ENCODE data around the gene MOGAT2.

The MOGAT2 gene

DNA sequence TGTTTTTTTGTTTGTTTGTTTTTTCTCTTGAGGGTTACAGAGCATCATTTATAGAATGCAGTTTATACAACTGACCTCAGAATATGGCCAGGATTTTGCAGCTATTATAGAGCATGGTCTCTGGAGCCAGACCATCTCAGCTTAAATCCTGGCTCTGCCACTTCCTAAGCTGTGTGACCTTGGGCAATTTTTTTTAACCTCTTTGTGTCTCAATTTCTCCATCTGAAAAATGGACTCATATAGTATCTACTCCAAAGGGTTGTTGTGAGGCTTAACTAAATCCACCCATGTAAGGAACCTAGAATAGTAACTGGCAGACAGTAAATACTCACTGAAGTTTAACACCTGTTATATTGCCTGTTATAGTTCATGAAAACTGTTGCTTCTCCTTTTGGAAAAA, 42.6 kb downstream of the MOGAT2 start:
- no peak for DNase-seq

DNA sequence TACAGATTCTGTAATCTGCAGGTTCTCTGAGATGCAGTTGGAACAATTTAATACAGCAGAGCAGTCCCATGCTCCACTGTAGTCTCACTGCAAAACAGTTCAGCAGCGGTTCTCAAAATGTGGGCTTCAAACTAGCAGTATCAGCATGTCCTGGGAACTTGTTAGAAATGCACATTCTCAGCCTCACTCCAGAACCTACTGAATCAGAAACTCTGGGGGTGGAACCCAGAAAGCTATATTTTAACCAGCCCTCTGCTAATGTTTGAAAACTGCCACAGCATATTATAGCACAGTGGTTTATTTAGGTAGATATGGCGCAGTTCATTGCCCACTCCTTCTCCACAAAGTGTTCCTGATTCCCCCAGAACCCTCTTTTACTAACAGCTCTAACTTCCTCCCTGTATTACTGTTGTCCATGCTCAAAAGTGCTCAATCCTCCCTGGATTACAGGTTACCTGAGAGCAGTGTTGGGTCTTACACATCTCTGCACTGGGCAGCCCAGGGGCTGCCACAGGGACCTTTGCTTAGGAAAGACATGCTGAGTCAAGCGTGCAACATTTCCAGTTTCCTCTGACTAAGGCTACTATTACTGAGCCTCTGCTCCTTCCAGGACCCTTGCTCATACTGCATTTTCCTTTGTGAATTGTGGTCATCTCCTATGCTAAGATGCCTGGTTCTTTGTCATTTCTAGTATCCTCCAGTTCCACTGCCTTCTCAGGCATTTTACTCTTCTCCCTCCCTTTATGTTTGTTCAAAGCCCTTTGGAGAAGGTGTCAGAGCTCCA, 43.3 kb downstream of the MOGAT2 start:
- DNase-seq = no peak

DNA sequence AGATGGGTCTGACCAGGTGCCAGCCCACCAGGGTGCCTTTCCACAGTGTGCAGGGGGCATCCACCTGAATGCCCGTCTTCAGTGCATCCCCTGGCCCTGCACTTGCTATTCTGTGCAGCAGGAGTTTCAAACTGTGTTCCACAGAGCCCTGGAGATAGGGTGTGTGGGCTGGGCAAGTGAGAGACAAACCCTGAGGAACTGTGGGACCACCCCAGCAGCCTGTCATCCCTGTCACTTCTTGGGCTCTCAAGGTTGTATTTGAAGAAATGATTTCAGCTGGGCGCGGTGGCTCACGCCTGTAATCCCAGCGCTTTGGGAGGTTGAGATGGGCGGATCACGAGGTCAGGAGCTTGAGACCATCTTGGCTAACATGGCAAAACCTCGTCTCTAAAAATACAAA, 44.5 kb downstream of the MOGAT2 start:
- DNase-seq = no peak

DNA sequence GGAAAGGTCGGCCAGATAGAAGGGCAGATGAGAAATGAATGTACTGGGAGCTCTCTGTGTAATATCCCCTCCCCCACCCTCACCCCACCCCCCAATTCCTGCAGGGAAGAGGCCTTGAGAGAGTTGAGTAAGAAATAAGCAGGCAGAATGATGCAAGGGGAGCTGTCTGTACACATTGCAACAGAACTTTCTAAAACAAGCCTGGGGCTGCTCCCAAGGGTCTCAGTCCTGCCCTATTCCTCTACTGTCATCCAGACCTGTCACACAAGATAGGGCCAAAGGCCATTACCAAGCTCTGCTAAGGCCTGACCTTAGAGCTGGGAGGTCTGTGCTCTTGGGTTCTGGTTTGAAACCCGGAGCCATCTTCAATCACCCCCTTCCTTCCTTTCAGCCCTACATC, 45.2 kb downstream of the MOGAT2 start:
- DNase-seq = no peak

DNA sequence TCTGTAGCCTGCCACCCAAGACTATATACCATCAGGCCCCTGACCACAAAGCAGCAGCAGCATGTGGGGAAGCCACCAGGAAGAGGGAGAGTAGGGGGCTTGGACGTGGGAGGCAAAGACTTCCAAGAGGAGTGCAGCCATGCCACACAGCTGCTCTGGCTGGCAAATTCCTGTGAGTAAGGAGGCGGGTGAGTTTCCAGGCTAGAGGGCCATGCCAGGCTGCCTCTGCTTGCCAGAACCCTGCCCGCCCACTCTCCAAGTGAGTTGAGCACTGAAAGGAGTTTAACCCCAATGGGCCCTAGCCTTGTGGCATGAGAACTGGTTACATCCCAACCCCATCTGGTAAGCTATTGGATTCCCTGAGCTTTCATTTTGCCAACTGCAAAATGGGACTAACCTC, 46.2 kb downstream of the MOGAT2 start:
- DNase-seq = no peak

DNA sequence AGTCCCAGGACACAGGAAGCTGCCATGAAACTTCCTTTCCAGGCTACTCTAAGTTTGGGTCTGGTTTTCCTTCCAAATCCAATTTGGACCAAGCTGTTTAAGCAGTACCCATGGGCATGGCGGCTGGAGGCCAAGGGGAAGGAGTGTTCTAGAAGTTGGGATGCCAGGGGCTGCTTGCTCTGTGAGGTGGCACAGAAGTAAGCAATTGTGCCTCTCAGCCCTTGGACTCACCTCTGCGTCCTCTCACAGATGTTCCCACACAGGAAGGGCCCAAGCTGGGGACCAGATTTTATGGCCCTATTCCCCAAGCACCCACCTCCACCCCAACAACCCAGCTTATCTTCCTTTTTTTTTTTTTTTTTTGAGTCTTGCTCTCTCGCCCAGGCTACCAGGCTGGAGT, 47.5 kb downstream of the MOGAT2 start:
- no peak for DNase-seq

DNA sequence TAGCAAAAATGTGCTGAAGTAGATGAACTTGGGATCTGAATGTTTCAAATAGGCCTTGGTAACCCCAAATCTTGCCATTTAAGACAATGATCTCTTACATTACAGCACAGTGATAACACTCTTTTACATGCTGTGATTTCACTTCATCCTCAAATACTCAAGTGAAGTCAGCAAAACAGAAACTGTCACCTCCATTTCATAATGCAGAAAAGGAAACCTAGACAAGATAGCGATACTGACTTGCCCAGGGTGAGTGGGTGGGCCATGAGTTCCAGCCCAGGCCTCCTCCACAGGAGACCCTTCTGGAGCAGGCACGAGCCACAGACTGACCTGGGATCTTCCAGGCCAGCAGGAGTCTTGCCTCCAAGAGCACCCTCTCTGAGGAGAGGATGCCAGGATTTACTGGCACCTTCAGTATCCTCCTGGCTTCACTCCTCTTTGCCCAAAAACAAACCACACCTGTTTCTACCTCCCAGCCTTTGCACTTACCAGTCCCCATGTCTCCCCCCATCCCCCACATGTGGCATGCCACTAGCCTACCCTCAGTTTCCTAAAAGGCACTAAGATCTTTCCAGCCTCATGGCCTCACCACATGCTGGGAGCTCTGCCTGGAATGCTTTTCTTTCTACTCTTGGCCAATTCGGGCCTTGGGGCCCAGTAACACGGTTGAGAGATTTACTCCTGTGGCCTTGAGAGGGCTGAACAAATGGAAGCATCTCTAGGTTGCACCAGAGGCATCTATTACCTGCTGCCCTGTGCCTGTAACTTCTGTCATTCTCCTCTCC, 49.0 kb downstream of the MOGAT2 start:
- no peak for DNase-seq

DNA sequence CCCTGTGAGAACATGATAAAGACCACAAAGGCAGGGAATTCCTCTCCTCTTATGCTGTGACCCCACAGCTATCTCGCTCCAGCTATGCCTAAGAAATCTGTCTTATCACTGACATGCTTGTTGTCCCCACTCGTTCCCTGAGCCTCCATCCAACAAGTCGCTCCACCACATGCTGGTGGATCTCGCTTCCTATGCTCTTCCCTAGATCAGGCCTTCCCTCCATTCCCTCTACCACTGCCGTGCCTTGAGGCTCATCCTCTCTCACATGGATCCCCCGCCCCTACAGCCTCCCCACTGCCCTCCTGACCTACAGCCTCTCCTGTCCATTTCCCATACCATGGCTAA, 49.6 kb downstream of the MOGAT2 start:
- DNase-seq = no peak

DNA sequence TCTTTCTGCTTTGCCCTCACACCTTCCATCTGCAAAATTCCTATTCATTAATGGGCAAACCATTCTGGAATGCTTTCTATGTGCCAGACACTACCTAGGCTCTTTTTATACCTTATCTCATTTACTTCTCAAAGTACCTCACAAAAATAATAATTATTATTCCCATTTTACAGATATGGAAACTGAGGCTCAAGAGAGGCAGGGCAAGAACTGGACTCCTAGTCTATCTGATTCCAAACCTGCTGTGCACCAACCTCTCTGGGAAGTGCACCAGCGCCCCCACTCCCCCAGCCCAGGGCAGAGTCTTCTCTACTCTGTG, 50.1 kb downstream of the MOGAT2 start:
- no peak for DNase-seq

DNA sequence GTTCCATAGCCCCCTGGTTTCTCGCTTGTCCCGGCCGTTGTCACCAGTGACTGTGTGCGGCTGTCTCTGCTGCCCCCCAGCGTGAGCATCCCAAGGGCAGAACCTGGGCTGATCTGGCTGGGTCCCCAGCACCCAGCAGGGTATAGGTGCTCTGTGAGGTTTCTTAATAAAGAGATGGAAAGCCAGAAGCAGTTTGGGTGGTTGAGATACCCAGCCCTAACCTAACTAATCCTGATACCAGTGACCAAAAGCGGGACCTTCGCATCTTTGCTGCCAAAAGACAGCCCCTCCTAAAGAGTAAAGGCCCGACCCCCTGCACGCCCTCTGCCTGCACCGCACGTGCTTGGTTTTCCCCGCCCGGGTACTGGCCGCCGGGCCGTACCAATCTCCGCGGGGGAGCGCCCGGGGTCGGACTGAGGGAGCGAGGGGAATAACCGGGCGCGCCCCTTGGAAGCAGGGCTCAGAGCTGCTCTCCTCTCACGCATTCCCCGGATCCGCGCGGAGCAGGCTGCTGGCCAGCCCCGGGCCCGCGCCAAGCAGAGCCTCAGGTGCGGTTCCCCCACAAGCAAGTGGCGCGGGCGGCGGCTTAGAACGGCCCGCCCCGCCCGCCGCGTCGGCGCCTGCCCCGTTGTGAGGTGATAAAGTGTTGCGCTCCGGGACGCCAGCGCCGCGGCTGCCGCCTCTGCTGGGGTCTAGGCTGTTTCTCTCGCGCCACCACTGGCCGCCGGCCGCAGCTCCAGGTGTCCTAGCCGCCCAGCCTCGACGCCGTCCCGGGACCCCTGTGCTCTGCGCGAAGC, 50.7 kb downstream of the MOGAT2 start, which contains the start of gene DGAT2:
Gene DGAT2, plus strand, starts transcription at position 667 of the 797 bp plus-strand sequence. CDS start 214 bp downstream, outside the sequence.
- peak; percentile 74 for DNase-seq

DNA sequence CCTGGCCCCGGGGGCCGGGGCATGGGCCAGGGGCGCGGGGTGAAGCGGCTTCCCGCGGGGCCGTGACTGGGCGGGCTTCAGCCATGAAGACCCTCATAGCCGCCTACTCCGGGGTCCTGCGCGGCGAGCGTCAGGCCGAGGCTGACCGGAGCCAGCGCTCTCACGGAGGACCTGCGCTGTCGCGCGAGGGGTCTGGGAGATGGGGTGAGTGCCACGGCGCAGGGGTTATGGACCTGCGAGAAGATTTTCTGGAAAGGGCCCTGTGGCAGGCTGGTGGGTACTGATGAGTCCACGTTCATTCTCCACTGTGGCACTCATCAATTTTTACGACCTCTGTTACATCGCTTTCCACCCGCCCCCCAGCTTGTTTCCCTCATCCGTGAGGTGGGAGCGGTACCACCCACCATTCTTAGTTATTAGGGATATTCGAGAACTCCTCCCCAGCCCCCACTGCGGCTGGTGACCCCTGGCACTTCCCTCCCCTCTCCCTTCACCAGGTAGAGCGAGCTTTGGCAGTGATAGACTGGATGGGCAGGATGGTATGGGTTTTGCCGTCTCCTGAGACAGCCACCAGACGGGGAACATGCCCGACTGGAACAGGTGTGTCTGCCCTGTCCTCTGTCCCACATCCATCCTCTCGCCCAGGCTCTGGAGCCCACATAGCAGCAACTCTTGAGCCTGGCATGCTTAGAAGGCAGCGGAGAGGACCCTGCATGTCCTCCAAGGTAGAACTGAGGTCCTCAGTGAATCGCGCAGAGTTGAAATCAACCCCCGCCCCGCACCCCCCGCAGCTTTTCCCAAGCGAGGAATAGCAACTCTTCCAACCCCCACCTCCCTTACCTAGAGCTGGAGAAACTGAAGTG, 51.5 kb downstream of the MOGAT2 start:
- DNase-seq = no peak

DNA sequence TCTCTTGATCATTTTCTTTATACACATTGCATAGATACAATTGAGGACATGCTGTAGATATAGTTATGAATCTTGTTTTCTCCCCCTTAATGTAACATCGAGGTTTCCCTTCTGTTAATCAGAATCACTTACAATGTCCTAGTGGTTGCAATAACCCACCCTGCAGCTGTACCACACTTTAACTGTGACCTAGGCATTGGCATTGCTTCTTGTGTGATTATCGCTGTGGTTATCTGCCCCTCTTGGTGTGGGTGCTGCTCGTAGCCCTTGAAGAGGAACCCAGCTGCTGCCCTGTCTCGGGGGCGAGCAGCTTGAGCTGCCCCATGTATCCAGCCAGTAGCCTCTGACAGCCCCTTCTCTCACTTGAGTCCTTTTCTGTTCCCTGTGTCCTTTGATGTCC, 52.5 kb downstream of the MOGAT2 start:
- no peak for DNase-seq

DNA sequence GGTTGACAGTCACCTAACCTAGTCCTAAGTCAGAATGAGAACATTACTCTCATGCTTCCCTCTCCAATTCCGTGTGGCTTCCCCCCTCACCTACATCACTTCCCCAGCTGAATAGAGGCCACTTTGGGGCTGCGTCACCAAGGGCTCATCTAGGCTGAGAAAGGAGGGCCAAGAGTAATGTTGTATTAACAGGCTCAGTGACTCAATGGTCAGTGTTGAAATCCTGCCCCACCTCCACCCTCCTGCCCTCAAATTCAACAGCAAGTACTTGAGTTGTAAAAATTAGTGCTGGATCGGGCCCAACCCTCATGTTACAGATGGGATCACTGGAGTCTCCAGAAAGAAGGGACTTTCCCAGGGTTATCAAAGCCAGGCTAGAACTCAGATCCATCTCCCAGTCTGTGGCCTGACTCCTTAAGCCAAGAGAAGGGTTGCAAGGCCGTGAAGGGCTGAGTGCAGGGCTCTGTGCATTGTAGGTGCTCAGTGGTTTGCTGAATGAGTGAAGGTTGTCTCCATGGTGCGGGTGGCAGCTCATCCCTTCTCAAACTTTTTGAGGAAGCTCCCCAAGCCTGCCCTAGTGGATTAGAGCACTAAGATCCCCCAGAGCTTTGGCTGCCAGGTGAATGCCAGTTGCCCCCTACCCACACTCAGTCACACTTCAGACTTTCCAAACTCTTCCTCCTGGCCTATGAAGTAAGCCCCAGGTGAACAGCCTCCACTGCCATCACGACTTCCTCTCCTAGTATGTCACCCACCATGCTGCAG, 54.2 kb downstream of the MOGAT2 start:
- DNase-seq = no peak

DNA sequence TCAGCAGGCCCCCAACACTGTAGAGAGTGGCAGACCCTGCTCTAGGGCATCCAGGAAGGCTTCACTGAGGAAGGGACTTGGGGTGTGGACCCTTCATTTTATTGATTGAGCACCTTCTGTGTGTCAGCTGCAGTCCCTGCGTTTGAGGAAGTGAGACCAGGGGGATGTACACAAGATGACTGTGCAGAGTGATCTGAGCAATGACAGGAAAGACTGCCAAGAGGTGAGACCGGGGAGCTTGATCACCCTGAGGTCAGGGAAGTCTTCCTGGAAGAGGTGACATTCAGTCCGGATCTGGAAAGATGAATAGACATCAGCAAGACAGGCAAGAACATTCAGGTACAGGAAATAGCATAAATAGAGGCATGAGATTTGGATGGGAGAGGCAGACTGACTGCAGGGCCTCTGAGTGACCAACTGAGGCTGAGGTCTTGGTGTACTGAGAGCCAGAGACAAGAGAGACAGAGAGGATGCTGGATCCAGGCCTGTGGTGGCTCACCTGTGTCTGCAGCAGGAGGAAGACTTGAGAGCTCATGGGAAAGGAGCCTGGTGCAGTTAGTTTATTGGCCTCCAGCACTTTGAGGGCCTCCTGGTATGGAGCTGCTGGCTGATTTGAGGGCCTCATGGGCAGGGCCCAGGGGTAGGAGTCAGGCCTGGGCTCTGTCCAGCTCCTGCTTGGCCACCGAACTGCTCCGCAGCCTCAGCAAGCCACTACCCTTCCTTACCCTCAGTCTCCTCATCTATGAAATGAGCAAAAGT, 56.1 kb downstream of the MOGAT2 start:
- DNase-seq = no peak

DNA sequence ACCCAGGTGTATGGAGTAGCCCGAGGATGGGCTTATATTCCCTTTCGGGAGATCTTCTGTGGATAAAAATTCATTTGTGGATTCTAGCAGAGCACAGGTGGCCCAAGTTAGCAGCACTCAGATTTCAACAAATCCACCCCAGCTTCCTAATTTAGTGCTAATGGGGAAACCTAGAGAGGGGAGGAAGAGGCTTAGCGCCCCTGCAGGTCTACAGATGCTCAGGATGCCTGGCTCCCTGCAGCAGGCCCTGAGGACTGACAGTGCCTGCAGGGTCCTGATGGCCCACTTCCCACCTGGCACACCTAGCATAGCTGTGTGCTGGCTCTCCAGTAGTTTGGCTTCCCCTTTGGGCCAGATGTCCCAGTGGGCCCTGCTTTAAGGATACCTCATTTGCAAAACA, 57.4 kb downstream of the MOGAT2 start:
- no peak for DNase-seq

DNA sequence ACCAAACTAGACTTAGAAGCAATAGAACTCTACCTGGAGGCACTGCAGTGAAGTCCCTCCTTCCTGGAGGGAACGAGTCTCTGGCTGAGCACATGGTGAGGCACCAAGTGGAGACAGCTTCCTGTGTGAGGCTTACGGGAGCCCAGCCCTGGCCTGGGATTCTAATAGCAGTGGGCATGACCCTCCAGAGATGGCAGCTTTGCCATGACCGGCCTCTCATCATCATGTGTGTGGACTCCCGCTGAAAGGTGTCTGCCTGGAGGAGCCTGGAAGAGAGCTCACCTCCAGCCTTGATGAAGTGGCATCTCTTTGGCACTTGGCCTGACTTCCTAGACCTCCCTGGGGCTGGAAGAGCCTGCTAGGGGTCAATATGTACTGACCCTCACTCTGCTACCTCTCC, 58.9 kb downstream of the MOGAT2 start:
- DNase-seq = no peak

DNA sequence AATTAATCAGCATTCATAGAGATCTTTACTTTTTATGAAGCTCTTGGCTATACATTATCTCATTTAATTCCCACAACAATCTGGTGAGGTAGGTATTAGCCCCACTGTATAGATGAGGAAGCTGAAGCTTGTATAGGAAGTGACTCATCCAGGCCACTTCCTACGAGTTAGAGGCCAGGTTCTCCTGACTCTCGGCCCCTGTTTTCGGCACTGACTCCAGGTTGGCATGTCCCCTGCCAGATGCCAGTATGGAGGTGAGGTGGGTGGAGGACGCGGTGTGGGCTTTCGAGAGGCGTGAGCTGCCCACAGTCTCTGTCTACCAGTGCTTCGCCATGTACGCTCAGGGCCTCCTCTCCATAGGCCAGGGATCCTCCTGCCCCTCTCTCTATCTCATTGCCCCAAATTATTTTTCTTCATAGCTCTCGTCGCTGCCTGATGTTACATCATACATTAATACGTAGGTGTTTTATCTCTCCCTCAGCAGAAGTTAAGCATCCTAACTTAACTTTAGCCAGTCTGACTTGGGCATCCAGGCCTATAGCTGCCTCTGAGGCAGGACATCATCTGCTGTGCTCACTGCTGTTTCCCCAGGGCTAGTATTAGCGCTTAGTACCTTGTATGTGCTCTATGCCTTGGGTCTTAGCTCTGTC, 59.9 kb downstream of the MOGAT2 start:
- no peak for DNase-seq

DNA sequence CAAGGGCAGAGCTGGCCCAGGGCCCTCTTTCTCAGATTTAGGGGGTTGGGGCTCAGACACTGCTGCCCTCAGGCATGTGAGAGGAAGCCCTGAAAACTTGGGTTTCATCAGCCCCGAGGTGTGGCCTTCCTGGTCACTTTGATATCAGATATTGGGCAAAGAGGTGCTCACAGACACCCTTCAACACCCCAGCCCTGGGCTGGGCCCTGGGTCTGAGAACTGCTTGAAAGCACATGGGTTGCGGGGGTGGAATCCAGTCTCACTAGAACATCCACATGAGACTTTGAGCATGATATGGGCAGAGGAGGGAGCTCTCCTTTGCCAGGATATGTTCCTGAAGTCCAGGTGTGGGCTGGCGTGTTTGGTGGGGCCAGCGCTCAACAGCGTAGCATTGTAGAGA, 61.3 kb downstream of the MOGAT2 start:
- DNase-seq = no peak

DNA sequence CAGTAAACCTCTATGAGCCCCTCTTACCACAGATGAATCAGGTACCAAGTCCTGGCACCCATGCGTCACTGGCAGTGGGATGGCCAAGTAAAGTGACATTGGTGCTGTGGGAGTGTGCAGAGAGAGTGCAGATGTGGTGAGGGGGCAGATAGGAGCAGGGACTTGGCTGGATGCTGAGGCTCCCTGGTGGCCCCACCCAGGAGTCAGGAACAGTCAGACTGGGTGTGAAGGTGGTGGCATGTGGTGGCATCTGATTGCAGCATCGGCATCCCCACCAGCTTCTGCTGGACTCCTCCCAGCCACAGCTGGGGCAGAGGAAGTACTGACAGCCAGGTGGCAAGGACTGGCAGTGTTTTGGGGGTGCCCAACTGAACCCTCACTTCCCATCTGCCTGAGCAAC, 62.3 kb downstream of the MOGAT2 start:
- DNase-seq = no peak

DNA sequence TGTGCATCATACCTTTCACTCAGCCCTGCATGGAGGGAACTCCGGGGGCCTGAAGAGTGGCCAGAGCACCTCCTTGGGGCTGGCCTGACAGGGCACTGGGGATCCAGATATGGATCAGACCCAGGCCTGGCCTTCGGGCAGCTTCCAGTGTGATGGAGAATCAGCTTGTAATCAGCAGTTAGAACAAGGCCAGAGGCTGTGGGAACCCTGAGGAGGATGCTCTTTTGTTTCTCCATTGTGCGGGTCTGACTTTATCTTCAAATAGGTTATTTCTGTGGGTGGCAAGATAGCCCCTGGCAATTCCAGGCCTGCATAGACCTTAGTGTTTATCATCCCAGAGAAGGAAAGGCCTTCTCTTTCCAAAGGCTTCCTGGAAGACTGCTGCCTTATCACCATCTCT, 63.2 kb downstream of the MOGAT2 start:
- DNase-seq = no peak

DNA sequence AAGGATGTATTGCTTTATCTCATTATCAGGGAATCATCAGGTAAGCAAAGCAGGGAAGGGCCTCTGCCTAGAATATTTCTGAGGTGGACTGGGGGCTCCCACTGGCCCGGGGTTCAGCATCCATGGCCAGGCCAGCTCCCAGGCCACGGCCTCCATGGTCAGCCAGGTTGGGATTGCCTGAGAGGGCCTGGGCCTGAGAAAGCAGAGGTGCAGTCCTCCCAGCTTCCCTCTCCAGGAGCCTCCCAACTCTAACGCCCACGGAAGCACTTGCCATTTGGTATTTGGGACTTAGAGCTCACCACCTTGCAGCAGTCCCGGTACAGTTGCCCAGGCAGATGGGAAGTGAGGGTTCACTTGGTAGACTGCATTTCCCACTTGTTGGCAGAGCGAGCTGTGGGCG, 63.7 kb downstream of the MOGAT2 start:
- DNase-seq = no peak

Measured in NCI-H1105 (cell line).